ENCODE data around the gene TUBA1C. TPM values are rescaled to one million over a fixed set of nuclear protein-coding genes. Genes with fewer than 3 reads are reported as not detected.
"Not testable (repeated sequence)": the region's sequence is repeated elsewhere in the genome, so short reads cannot be mapped to it uniquely, and the experiment has no call there.

TUBA1C gene
- total and polyA plus RNA-seq, 5 donors from 2014 or later, result 41.4 to 64.0 (median 53.0) TPM

DNA sequence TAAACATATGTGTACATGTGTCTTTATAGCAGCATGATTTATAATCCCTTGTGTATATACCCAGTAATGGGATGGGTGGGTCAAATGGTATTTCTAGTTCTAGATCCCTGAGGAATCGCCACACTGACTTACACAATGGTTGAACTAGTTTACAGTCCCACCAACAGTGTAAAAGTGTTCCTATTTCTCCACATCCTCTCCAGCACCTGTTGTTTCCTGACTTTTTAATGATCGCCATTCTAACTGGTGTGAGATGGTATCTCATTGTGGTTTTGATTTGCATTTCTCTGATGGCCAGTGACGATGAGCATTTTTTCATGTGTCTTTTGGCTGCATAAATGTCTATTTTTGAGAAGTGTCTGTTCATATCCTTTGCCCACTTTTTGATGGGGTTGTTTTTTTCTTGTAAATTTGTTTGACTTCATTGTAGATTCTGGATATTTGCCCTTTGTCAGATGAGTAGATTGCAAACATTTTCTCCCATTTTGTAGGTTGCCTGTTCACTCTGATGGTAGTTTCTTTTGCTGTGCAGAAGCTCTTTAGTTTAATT is 45.6 kb downstream of the TUBA1C start:
- H3K27ac ChIP-seq (ENCODE audit: insufficient read depth, low read length, poor library complexity, severe bottlenecking); DNase-seq; H3K9me3 Mint-ChIP-seq; H3K4me3 ChIP-seq (ENCODE audit: low read depth, low read length); H3K4me3 Mint-ChIP-seq; H3K36me3 ChIP-seq (ENCODE audit: control insufficient read depth, insufficient read depth, low read length); H3K4me1 Mint-ChIP-seq; H3K4me1 ChIP-seq (ENCODE audit: control insufficient read depth, insufficient read depth, low read length, poor library complexity, severe bottlenecking); H3K36me3 Mint-ChIP-seq; H3K9me3 ChIP-seq (ENCODE audit: control insufficient read depth in 2 of 2, low read length in 2 of 2); H3K27ac Mint-ChIP-seq; ATAC-seq (ENCODE audit: low read depth in 2 of 2): not testable (repeated sequence)
- peaks cover 57% of the 10 kb centered on the region for H3K27me3 Mint-ChIP-seq
- H3K27me3 ChIP-seq (ENCODE audit: control insufficient read depth, insufficient read depth, low read length), result peaks cover 13% of the 10 kb centered on the region

DNA sequence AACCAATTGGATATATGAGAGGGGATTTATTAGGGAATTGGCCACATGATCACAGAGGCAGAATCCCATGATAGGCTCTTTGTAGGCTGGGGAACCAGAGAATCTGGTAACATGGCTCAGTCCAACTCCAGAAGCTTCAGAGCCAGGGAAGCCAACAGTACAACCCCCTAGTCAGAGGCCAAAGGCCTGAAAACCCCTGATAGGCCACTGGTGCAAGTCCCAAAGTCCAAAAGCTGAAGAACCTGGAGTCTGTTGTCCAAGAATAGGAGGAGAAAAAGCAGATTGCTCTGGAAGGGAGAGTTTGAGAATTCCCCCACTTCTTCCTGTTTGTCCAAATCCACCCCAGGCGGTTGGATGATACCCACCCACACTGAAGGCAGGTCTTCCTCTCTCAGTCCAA is 49.9 kb downstream of the TUBA1C start:
- no peaks in the 10 kb centered on the region for H3K27me3 ChIP-seq (ENCODE audit: control insufficient read depth, insufficient read depth, low read length)
- Mint-ChIP-seq H3K27ac (no peak overlapping the region), H3K4me1 (no peaks in the 10 kb centered on the region), H3K27me3 (peaks cover 19% of the 10 kb centered on the region), H3K36me3 (no peaks in the 10 kb centered on the region), H3K9me3 (peaks cover 0 to 2% (median 0%) of the 10 kb centered on the region in 7 donors), H3K4me3 (no peak overlapping the region)
- no peak for DNase-seq
- H3K27ac ChIP-seq (ENCODE audit: insufficient read depth, low read length, poor library complexity, severe bottlenecking), result no peak overlapping the region
- no peak overlapping the region for H3K4me3 ChIP-seq (ENCODE audit: low read depth, low read length)
- no peaks in the 10 kb centered on the region for H3K4me1 ChIP-seq (ENCODE audit: control insufficient read depth, insufficient read depth, low read length, poor library complexity, severe bottlenecking)
- H3K36me3 ChIP-seq (ENCODE audit: control insufficient read depth, insufficient read depth, low read length), result no peaks in the 10 kb centered on the region
- H3K9me3 ChIP-seq (ENCODE audit: control insufficient read depth in 2 of 2, low read length in 2 of 2), result no peaks in the 10 kb centered on the region
- no peak for ATAC-seq (ENCODE audit: low read depth in 2 of 2)

GRCh38 chr12:49317118-49317517 is 52.2 kb downstream of the TUBA1C start:
- not testable (repeated sequence) for H3K9me3 Mint-ChIP-seq; H3K4me3 ChIP-seq (ENCODE audit: low read depth, low read length); H3K4me1 ChIP-seq (ENCODE audit: control insufficient read depth, insufficient read depth, low read length, poor library complexity, severe bottlenecking); H3K27ac Mint-ChIP-seq; ATAC-seq (ENCODE audit: low read depth in 2 of 2); DNase-seq; H3K9me3 ChIP-seq (ENCODE audit: control insufficient read depth in 2 of 2, low read length in 2 of 2); H3K4me3 Mint-ChIP-seq; H3K27ac ChIP-seq (ENCODE audit: insufficient read depth, low read length, poor library complexity, severe bottlenecking); H3K27me3 Mint-ChIP-seq; H3K36me3 ChIP-seq (ENCODE audit: control insufficient read depth, insufficient read depth, low read length); H3K27me3 ChIP-seq (ENCODE audit: control insufficient read depth, insufficient read depth, low read length); H3K4me1 Mint-ChIP-seq; H3K36me3 Mint-ChIP-seq

GRCh38 chr12:49320411-49321103 is 55.7 kb downstream of the TUBA1C start:
- H3K36me3 ChIP-seq (ENCODE audit: control insufficient read depth, insufficient read depth, low read length); H3K36me3 Mint-ChIP-seq; H3K9me3 Mint-ChIP-seq; H3K4me3 ChIP-seq (ENCODE audit: low read depth, low read length); H3K27ac ChIP-seq (ENCODE audit: insufficient read depth, low read length, poor library complexity, severe bottlenecking); DNase-seq; H3K9me3 ChIP-seq (ENCODE audit: control insufficient read depth in 2 of 2, low read length in 2 of 2); H3K27me3 ChIP-seq (ENCODE audit: control insufficient read depth, insufficient read depth, low read length); ATAC-seq (ENCODE audit: low read depth in 2 of 2); H3K27me3 Mint-ChIP-seq: not testable (repeated sequence)
- Mint-ChIP-seq H3K27ac (peak overlapping the region in 1 of 3 donors; percentile 12), H3K4me3 (peak overlapping the region; percentile 13 to 88 (median 62)), H3K4me1 (peaks cover 0 to 22% (median 11%) of the 10 kb centered on the region in 4 donors)
- H3K4me1 ChIP-seq (ENCODE audit: control insufficient read depth, insufficient read depth, low read length, poor library complexity, severe bottlenecking), result peaks cover 18% of the 10 kb centered on the region

DNA sequence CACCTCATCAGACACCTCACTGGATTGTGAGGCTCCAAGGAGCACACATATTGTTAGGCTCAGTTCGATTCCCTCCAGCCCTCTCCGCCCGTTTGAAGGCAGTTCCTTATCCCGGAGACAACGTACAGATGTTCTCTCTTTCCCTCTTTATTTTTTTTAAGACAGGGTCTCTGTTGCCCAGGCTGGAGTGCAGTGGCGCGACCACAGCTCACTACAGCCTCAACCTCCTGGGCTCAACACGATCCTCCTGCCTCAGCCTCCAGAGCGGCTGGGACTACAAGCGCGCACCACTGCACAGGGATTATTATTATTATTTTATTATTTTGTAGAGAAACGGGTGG is 57.5 kb downstream of the TUBA1C start:
- no peaks in the 10 kb centered on the region for H3K36me3 ChIP-seq (ENCODE audit: control insufficient read depth, insufficient read depth, low read length)
- ATAC-seq (ENCODE audit: low read depth in 2 of 2) (no peak), DNase-seq (no peak)
- Mint-ChIP-seq H3K4me1 (peaks cover 0 to 22% (median 11%) of the 10 kb centered on the region in 4 donors), H3K27ac (peak overlapping the region in 2 of 3 donors; percentile 71 to 95), H3K27me3 (peaks cover 4% of the 10 kb centered on the region), H3K36me3 (no peaks in the 10 kb centered on the region), H3K9me3 (peaks cover 0 to 2% (median 0%) of the 10 kb centered on the region in 7 donors), H3K4me3 (peak overlapping the region; percentile 88 to 96 (median 93))
- no peaks in the 10 kb centered on the region for H3K27me3 ChIP-seq (ENCODE audit: control insufficient read depth, insufficient read depth, low read length)
- peak overlapping the region; percentile 69 for H3K27ac ChIP-seq (ENCODE audit: insufficient read depth, low read length, poor library complexity, severe bottlenecking)
- H3K9me3 ChIP-seq (ENCODE audit: control insufficient read depth in 2 of 2, low read length in 2 of 2), result no peaks in the 10 kb centered on the region
- H3K4me1 ChIP-seq (ENCODE audit: control insufficient read depth, insufficient read depth, low read length, poor library complexity, severe bottlenecking), result peaks cover 18% of the 10 kb centered on the region
- peak overlapping the region; percentile 77 for H3K4me3 ChIP-seq (ENCODE audit: low read depth, low read length)

DNA sequence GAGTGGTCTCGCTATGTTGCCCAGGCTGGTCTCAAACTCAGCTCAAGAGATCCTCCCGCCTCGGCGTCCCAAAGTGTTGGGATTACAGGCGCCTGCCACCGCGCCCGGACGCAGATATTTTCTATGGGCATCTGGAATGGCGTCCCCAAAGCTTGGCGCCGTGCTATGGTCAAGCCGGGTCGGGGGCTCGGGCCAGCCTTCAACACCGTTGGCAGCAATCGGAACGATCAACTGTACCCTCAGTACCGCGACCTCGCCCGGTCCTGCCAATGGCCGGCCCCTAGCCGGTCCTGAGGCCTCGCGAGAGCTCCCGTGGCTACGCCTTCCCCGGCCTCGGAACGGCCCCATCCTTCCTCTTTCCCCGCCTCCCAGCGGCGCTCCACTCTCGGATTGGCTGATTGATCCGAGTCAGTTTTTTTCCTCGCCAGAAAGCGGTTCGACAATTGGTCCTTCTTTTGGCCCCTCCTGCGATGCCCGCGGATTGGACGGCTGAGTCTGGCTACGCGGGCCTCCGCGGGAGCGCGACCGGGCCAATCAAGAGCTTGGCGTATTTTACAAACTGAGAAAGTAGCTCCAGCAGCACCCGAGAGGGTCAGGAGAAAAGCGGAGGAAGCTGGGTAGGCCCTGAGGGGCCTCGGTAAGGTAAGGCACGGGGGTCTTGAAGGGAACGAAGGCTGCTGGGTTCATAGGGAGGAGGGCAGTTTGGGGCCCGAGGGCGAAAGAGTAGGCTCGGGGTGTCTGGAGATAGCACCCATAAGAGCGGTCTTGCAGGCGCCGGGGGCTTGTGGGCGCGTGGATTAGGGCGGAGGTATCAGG is 58.0 kb downstream of the TUBA1C start, which contains the start of gene TROAP:
Gene TROAP, plus strand, starts transcription at position 548 of the 816 bp plus-strand sequence. CDS start 354 bp downstream, outside the sequence.
- no peaks in the 10 kb centered on the region for H3K36me3 Mint-ChIP-seq
- Histone ChIP-seq H3K36me3 (ENCODE audit: control insufficient read depth, insufficient read depth, low read length) (no peaks in the 10 kb centered on the region), H3K27ac (ENCODE audit: insufficient read depth, low read length, poor library complexity, severe bottlenecking) (peak within 1 kb of the TSS; percentile 69), H3K4me1 (ENCODE audit: control insufficient read depth, insufficient read depth, low read length, poor library complexity, severe bottlenecking) (peaks cover 18% of the 10 kb centered on the region), H3K4me3 (ENCODE audit: low read depth, low read length) (peak within 1 kb of the TSS; percentile 81), H3K27me3 (ENCODE audit: control insufficient read depth, insufficient read depth, low read length) (no peaks in the 10 kb centered on the region), H3K9me3 (ENCODE audit: control insufficient read depth in 2 of 2, low read length in 2 of 2) (no peaks in the 10 kb centered on the region)
- peak; percentile 97 to 98 for ATAC-seq (ENCODE audit: low read depth in 2 of 2)
- H3K9me3 Mint-ChIP-seq, result peaks cover 0 to 3% (median 0%) of the 10 kb centered on the region in 7 donors
- H3K27me3 Mint-ChIP-seq, result peaks cover 4% of the 10 kb centered on the region
- H3K27ac Mint-ChIP-seq, result peak within 1 kb of the TSS; percentile 71 to 95 (median 92)
- peaks cover 0 to 22% (median 11%) of the 10 kb centered on the region in 4 donors for H3K4me1 Mint-ChIP-seq
- DNase-seq, result peak; percentile 97 to 99 (median 98)
- H3K4me3 Mint-ChIP-seq, result peak within 1 kb of the TSS; percentile 88 to 96 (median 93)

DNA sequence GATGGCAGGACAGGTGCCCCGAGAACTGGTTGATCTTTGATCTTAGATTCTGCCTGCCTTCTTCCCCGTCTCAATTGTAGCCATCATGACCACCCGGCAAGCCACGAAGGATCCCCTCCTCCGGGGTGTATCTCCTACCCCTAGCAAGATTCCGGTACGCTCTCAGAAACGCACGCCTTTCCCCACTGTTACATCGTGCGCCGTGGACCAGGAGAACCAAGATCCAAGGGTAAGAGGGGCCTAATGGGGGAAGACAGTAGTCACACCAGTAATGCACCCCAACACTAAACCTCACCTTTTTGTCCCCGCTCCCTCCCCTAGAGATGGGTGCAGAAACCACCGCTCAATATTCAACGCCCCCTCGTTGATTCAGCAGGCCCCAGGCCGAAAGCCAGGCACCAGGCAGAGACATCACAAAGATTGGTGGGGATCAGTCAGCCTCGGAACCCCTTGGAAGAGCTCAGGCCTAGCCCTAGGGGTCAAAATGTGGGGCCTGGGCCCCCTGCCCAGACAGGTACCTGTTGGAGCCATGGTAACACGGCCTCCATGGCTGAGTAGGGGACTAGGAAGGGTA is 58.7 kb downstream of the TUBA1C start:
- Histone ChIP-seq H3K36me3 (ENCODE audit: control insufficient read depth, insufficient read depth, low read length) (no peaks in the 10 kb centered on the region), H3K27me3 (ENCODE audit: control insufficient read depth, insufficient read depth, low read length) (no peaks in the 10 kb centered on the region), H3K4me3 (ENCODE audit: low read depth, low read length) (peak overlapping the region; percentile 81), H3K27ac (ENCODE audit: insufficient read depth, low read length, poor library complexity, severe bottlenecking) (no peak overlapping the region), H3K9me3 (ENCODE audit: control insufficient read depth in 2 of 2, low read length in 2 of 2) (no peaks in the 10 kb centered on the region), H3K4me1 (ENCODE audit: control insufficient read depth, insufficient read depth, low read length, poor library complexity, severe bottlenecking) (peaks cover 18% of the 10 kb centered on the region)
- H3K27ac Mint-ChIP-seq, result peak overlapping the region; percentile 71 to 95 (median 78)
- DNase-seq (no peak), ATAC-seq (ENCODE audit: low read depth in 2 of 2) (no peak)
- peaks cover 0 to 3% (median 0%) of the 10 kb centered on the region in 7 donors for H3K9me3 Mint-ChIP-seq
- peaks cover 0 to 22% (median 11%) of the 10 kb centered on the region in 4 donors for H3K4me1 Mint-ChIP-seq
- H3K4me3 Mint-ChIP-seq, result peak overlapping the region; percentile 88 to 96 (median 93)
- H3K27me3 Mint-ChIP-seq, result peaks cover 4% of the 10 kb centered on the region
- no peaks in the 10 kb centered on the region for H3K36me3 Mint-ChIP-seq

All from CD4-positive, CD25-positive, alpha-beta regulatory T cell (primary cell).